ENCODE results near the gene CLSTN2.

The CLSTN2 gene

DNA sequence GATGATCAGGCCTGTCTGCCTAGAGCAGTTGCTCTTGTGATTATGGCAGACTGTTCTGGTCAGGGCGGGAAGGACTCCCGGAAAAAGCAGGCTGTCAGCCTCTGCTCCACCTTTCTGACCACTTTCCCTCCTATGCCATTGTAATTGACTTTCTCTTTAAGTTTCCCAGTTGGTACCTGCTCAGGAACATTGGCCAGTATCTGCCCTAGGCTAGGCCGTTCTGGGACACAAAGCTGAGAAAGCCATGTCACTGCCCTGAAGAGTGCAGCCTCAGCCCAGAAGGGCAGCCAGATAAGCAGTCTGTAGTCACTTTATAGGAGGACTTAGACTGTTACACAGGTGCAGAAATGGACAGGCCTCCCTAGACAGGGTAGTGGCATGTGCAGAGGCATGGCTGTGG lies 80.8 kb downstream of the CLSTN2 start:
- no peak overlapping the region for H3K9ac ChIP-seq
- H3K4me2 ChIP-seq, result no peak overlapping the region
- H3K4me3 ChIP-seq (IDR thresholded peaks at IDR 0.05; ENCODE audit: insufficient read depth, low read depth, low read length), result no peak overlapping the region
- H2AFZ ChIP-seq (ENCODE audit: low read depth), result no peak overlapping the region
- H3K36me3 ChIP-seq (ENCODE audit: insufficient read depth), result no peaks in the 10 kb centered on the region
- no peaks in the 10 kb centered on the region for H3K79me2 ChIP-seq (ENCODE audit: insufficient read depth, low read depth)
- H3K27me3 ChIP-seq (ENCODE audit: insufficient read depth, low read depth), result no peaks in the 10 kb centered on the region
- no peaks in the 10 kb centered on the region for H3K4me1 ChIP-seq (ENCODE audit: low read depth, poor library complexity, severe bottlenecking)
- TF ChIP-seq, protein P1, sequence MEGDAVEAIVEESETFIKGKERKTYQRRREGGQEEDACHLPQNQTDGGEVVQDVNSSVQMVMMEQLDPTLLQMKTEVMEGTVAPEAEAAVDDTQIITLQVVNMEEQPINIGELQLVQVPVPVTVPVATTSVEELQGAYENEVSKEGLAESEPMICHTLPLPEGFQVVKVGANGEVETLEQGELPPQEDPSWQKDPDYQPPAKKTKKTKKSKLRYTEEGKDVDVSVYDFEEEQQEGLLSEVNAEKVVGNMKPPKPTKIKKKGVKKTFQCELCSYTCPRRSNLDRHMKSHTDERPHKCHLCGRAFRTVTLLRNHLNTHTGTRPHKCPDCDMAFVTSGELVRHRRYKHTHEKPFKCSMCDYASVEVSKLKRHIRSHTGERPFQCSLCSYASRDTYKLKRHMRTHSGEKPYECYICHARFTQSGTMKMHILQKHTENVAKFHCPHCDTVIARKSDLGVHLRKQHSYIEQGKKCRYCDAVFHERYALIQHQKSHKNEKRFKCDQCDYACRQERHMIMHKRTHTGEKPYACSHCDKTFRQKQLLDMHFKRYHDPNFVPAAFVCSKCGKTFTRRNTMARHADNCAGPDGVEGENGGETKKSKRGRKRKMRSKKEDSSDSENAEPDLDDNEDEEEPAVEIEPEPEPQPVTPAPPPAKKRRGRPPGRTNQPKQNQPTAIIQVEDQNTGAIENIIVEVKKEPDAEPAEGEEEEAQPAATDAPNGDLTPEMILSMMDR (conservative IDR thresholded peaks at IDR 0.05; ENCODE audit: low read depth, low read length), result no peak
- H4K20me1 ChIP-seq (ENCODE audit: insufficient read depth), result no peaks in the 10 kb centered on the region
- no peak overlapping the region for H3K27ac ChIP-seq

DNA sequence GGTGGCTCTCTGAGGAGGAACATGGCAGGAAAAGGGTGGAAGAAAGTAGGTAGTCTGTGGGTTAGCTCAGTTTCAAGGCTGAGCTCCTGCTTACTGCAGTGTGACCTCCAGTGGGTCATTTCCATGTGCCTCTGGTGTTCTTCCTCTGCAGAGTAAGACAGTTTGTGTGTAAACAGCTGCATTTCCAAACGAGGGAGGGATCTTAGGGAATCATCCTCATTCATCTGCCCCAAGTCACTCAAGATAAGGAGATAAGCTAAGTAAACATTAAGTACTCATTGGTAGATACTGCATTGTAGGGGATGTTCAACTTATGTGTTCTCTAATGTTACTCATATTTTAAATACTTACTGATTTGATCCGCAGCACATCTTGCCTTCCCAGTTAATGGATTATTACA lies 83.6 kb downstream of the CLSTN2 start:
- Histone ChIP-seq H3K9ac (no peak overlapping the region), H3K36me3 (ENCODE audit: insufficient read depth) (no peaks in the 10 kb centered on the region), H3K79me2 (ENCODE audit: insufficient read depth, low read depth) (no peaks in the 10 kb centered on the region), H4K20me1 (ENCODE audit: insufficient read depth) (no peaks in the 10 kb centered on the region), H2AFZ (ENCODE audit: low read depth) (no peak overlapping the region), H3K27ac (no peak overlapping the region), H3K4me2 (no peak overlapping the region), H3K4me3 (IDR thresholded peaks at IDR 0.05; ENCODE audit: insufficient read depth, low read depth, low read length) (no peak overlapping the region), H3K27me3 (ENCODE audit: insufficient read depth, low read depth) (no peaks in the 10 kb centered on the region), H3K4me1 (ENCODE audit: low read depth, poor library complexity, severe bottlenecking) (no peaks in the 10 kb centered on the region)
- TF ChIP-seq, protein P1 (conservative IDR thresholded peaks at IDR 0.05; ENCODE audit: low read depth, low read length), result no peak

DNA sequence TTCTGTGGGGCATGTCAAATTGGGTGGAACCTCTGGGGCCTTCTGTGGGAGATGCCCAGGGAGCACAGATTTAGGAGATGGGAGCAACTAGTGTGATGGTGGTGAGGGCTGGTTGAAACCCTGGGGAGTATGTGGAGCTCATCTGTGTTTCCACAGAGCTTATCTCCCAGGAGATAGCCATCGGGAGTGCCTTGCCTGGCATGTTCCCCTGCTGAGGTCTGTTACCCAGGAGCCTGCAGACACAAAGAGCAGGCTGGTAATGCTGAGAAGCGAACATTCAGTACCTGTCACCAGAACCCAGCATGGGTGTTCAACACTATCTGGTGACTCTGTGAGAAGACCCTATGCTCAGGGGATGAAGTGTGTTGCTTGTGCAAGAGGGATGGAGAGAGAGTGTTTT lies 85.0 kb downstream of the CLSTN2 start:
- Histone ChIP-seq H3K9ac (no peak overlapping the region), H3K27ac (no peak overlapping the region), H3K27me3 (ENCODE audit: insufficient read depth, low read depth) (no peaks in the 10 kb centered on the region), H3K4me1 (ENCODE audit: low read depth, poor library complexity, severe bottlenecking) (no peaks in the 10 kb centered on the region), H3K36me3 (ENCODE audit: insufficient read depth) (no peaks in the 10 kb centered on the region), H2AFZ (ENCODE audit: low read depth) (no peak overlapping the region), H3K4me3 (IDR thresholded peaks at IDR 0.05; ENCODE audit: insufficient read depth, low read depth, low read length) (no peak overlapping the region), H3K79me2 (ENCODE audit: insufficient read depth, low read depth) (no peaks in the 10 kb centered on the region), H3K4me2 (no peak overlapping the region), H4K20me1 (ENCODE audit: insufficient read depth) (no peaks in the 10 kb centered on the region)
- TF ChIP-seq, protein P1 (conservative IDR thresholded peaks at IDR 0.05; ENCODE audit: low read depth, low read length), result no peak

DNA sequence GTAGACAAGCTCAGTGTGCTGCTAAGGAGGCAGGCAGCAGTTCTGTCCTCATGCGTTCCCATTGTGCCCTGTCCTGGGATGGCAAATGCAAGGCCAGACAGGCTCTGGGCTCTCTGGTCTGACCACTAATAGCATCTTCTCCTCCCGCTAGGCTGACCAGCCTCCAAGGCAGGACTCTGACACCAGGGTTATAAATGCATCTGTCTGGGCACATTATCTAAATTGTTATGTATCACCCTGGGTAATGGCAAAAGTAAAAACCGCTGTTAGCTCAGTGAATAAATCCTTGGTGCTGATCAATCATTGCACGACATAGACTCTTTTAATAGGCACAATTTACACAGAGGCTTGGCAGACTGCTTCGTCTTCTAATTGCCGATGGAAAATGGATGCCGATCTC lies 85.6 kb downstream of the CLSTN2 start:
- Histone ChIP-seq H3K9ac (no peak overlapping the region), H3K4me1 (ENCODE audit: low read depth, poor library complexity, severe bottlenecking) (no peaks in the 10 kb centered on the region), H3K4me3 (IDR thresholded peaks at IDR 0.05; ENCODE audit: insufficient read depth, low read depth, low read length) (no peak overlapping the region), H3K27ac (no peak overlapping the region), H3K27me3 (ENCODE audit: insufficient read depth, low read depth) (no peaks in the 10 kb centered on the region), H4K20me1 (ENCODE audit: insufficient read depth) (no peaks in the 10 kb centered on the region), H3K4me2 (no peak overlapping the region), H3K36me3 (ENCODE audit: insufficient read depth) (no peaks in the 10 kb centered on the region), H3K79me2 (ENCODE audit: insufficient read depth, low read depth) (no peaks in the 10 kb centered on the region), H2AFZ (ENCODE audit: low read depth) (no peak overlapping the region)
- TF ChIP-seq, protein P1 (conservative IDR thresholded peaks at IDR 0.05; ENCODE audit: low read depth, low read length), result no peak

DNA sequence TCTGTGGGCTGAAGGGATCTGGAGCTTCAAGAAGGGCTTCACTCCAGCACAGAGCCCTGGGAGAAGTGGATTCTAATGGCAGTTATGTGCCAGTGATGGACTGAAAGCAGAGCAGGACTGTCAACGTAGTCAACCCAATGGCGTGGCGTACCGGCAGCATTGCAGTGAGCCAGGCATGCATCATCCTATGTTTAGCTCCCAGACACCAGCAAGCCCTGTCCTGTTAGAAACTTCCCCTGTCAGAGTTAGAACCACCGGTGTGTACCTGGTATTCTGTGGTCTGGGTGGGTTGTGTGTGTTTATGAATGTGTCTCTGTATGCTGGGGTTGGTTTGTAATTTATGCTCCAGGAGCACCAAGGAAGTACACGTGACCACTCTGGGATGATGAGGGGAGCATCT lies 86.3 kb downstream of the CLSTN2 start:
- Histone ChIP-seq H3K27me3 (ENCODE audit: insufficient read depth, low read depth) (no peaks in the 10 kb centered on the region), H4K20me1 (ENCODE audit: insufficient read depth) (no peaks in the 10 kb centered on the region), H2AFZ (ENCODE audit: low read depth) (no peak overlapping the region), H3K4me2 (no peak overlapping the region), H3K9ac (no peak overlapping the region), H3K79me2 (ENCODE audit: insufficient read depth, low read depth) (no peaks in the 10 kb centered on the region), H3K4me1 (ENCODE audit: low read depth, poor library complexity, severe bottlenecking) (no peaks in the 10 kb centered on the region), H3K4me3 (IDR thresholded peaks at IDR 0.05; ENCODE audit: insufficient read depth, low read depth, low read length) (no peak overlapping the region), H3K27ac (no peak overlapping the region), H3K36me3 (ENCODE audit: insufficient read depth) (no peaks in the 10 kb centered on the region)
- TF ChIP-seq, protein P1 (conservative IDR thresholded peaks at IDR 0.05; ENCODE audit: low read depth, low read length), result no peak
